ENCODE results near the gene PKN1. TPM values are rescaled to one million over a fixed set of nuclear protein-coding genes. Genes with fewer than 3 reads are reported as not detected.

PKN1 gene
- total RNA-seq, 2 donors from 2014 or later, result 54.3 to 255 TPM

GRCh38 chr19:14391156-14391821, 41.8 kb upstream of the PKN1 start:
- H3K4me1 ChIP-seq (replicated peaks), result no peaks in the 10 kb centered on the region
- no peak overlapping the region for H3K4me3 ChIP-seq
- no peaks in the 10 kb centered on the region for H3K36me3 ChIP-seq
- WGBS, result 87% methylated on average over 10 of the region's 10 CpGs
- intact Hi-C loops (cut with DNase I), result loop anchor here (10.0 kb wide), 1 partner anchor 374 kb away; no protein-coding TSS in a partner anchor
- no peaks in the 10 kb centered on the region for H3K9me3 ChIP-seq
- TF ChIP-seq POLR2A (IDR thresholded peaks at IDR 0.05), result no peak
- TF ChIP-seq CTCF (IDR thresholded peaks at IDR 0.05), result no peak
- no peak for TF ChIP-seq POLR2AphosphoS5 (IDR thresholded peaks at IDR 0.05)
- H3K27ac ChIP-seq, result no peak overlapping the region
- DNase-seq (ENCODE audit: low spot score), result no peak
- no peaks in the 10 kb centered on the region for H3K27me3 ChIP-seq (replicated peaks; ENCODE audit: insufficient read depth)

DNA sequence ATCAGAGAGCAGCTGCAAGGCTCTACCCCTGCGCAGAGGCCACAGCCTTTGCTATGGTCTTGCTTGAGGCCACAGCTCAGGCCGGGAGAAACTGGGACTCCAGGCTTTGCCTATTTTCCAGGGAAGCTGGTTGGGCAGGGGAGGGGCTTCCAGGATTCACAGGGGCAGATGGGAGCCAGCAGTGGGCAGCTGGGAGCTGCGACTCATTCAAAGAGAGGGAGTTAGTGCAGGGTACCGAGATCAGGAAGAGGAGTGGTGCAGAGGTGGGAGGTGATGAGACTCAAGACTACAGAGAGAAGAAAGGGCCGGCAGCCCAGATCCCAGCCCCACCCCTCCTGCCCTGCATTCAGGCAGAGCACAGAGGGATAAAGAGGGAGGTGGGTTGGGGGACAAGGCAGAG, 39.8 kb upstream of the PKN1 start:
- no peak for DNase-seq (ENCODE audit: low spot score)
- no peak for TF ChIP-seq CTCF (IDR thresholded peaks at IDR 0.05)
- no peak for TF ChIP-seq POLR2A (IDR thresholded peaks at IDR 0.05)
- no peak for TF ChIP-seq POLR2AphosphoS5 (IDR thresholded peaks at IDR 0.05)
- Histone ChIP-seq H3K4me1 (replicated peaks) (no peaks in the 10 kb centered on the region), H3K27me3 (replicated peaks; ENCODE audit: insufficient read depth) (no peaks in the 10 kb centered on the region), H3K9me3 (no peaks in the 10 kb centered on the region), H3K36me3 (no peaks in the 10 kb centered on the region), H3K27ac (no peak overlapping the region), H3K4me3 (no peak overlapping the region)
- intact Hi-C loops (cut with DNase I), result loop anchor here (10.0 kb wide), 1 partner anchor 371 kb away; no protein-coding TSS in a partner anchor
- 59% methylated on average over 5 of the region's 5 CpGs for WGBS

DNA sequence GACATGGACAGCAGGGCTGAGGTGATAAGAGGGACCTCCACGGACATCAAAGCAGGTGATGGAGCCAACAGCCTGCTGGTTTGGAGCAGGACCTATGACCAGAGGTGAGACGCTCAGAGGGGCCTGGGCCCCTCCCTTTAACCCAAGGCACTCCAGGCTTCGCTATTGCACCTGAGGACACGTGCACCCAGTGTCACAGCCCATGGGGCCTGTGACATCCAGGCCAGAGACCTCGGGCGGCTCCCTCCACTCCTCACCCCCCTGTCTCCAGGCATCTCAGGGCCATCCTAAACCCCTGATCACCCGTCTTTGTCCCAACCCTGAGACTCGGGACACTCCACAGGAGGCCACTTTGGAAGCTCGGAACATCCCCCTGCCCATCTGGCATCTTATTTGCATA, 38.9 kb upstream of the PKN1 start:
- 88% methylated on average over 9 of the region's 9 CpGs for WGBS
- H3K36me3 ChIP-seq, result no peaks in the 10 kb centered on the region
- H3K27me3 ChIP-seq (replicated peaks; ENCODE audit: insufficient read depth), result no peaks in the 10 kb centered on the region
- intact Hi-C loops (cut with DNase I), result loop anchor here (10.0 kb wide), 1 partner anchor 371 kb away; no protein-coding TSS in a partner anchor
- H3K27ac ChIP-seq, result no peak overlapping the region
- H3K4me3 ChIP-seq, result no peak overlapping the region
- H3K9me3 ChIP-seq, result no peaks in the 10 kb centered on the region
- no peak for DNase-seq (ENCODE audit: low spot score)
- TF ChIP-seq POLR2AphosphoS5 (IDR thresholded peaks at IDR 0.05) (no peak), CTCF (IDR thresholded peaks at IDR 0.05) (no peak), POLR2A (IDR thresholded peaks at IDR 0.05) (no peak)
- no peaks in the 10 kb centered on the region for H3K4me1 ChIP-seq (replicated peaks)

DNA sequence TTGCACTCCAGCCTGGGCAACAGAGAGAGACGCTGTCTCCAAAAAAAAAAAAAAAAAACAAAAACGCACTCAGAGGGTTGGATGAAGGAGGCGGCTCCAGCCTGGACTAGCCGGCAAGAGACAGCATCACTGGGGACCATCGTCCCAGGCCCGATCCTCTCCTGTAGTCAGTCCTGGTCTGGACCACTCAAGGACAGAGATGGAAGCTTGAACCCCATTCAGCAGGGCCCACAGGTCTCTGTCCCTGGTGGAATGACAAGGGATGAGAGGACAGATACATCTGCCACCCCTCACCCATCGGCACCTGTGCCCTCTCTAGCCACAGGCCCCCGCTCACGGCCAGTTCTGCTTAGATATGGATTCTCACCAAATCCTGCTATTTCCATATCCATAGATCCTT, 37.8 kb upstream of the PKN1 start:
- WGBS, result 92% methylated on average over 9 of the region's 9 CpGs
- intact Hi-C loops (cut with DNase I), result loop anchor here (10.0 kb wide), 1 partner anchor 370 kb away; no protein-coding TSS in a partner anchor

More for the DNA sequence above, 37.8 kb upstream of the PKN1 start:
- Histone ChIP-seq H3K36me3 (no peaks in the 10 kb centered on the region), H3K27ac (no peak overlapping the region), H3K4me3 (no peak overlapping the region), H3K27me3 (replicated peaks; ENCODE audit: insufficient read depth) (no peaks in the 10 kb centered on the region), H3K9me3 (no peaks in the 10 kb centered on the region), H3K4me1 (replicated peaks) (no peaks in the 10 kb centered on the region)
- TF ChIP-seq CTCF (IDR thresholded peaks at IDR 0.05) (no peak), POLR2AphosphoS5 (IDR thresholded peaks at IDR 0.05) (no peak), POLR2A (IDR thresholded peaks at IDR 0.05) (no peak)
- DNase-seq (ENCODE audit: low spot score), result no peak
